AG10803 (cell line): Measurements from ENCODE around the gene CNTFR.

Experiments used
- DNase-seq: peaks from one replicate; pipeline ENCODE4 v3.0.0; 2010; ENCODE audit warnings: low read depth
- H3K4me3 ChIP-seq: 2 replicates; pipeline ENCODE4 v1.5.1; 2011; ENCODE audit warnings: mild to moderate bottlenecking, low read length, control low read depth
- CTCF ChIP-seq: conservative IDR thresholded peaks from 2 replicates; pipeline ENCODE4 v1.5.1; 2011; ENCODE audit warnings: mild to moderate bottlenecking, low read length, control low read depth, inconsistent platforms

CNTFR gene

GRCh38 chr9:34572628-34573027 is 16.9 kb downstream of the CNTFR start:
- TF ChIP-seq CTCF: no peak
- H3K4me3 ChIP-seq: no peak overlapping the region
- no peak for DNase-seq

- H3K4me3 ChIP-seq: no peak overlapping the region
- no peak for TF ChIP-seq CTCF
- no peak for DNase-seq
Observed at GRCh38 chr9:34572092-34572491, 17.4 kb downstream of the CNTFR start.

- no peak overlapping the region for H3K4me3 ChIP-seq
- DNase-seq: no peak
- TF ChIP-seq CTCF: no peak
Observed at GRCh38 chr9:34571481-34571810, 18.1 kb downstream of the CNTFR start.

GRCh38 chr9:34570809-34571480 is 18.6 kb downstream of the CNTFR start:
- no peak for TF ChIP-seq CTCF
- no peak overlapping the region for H3K4me3 ChIP-seq
- DNase-seq: no peak

GRCh38 chr9:34570376-34570775 is 19.1 kb downstream of the CNTFR start:
- DNase-seq: no peak

GRCh38 chr9:34568774-34569173 is 20.8 kb downstream of the CNTFR start:
- no peak for TF ChIP-seq CTCF
- no peak overlapping the region for H3K4me3 ChIP-seq
- no peak for DNase-seq

More at GRCh38 chr9:34570376-34570775, 19.1 kb downstream of the CNTFR start:
- TF ChIP-seq CTCF: no peak
- no peak overlapping the region for H3K4me3 ChIP-seq

GRCh38 chr9:34568133-34568532 is 21.4 kb downstream of the CNTFR start:
- TF ChIP-seq CTCF: no peak
- no peak for DNase-seq
- no peak overlapping the region for H3K4me3 ChIP-seq
